TTC549 (cell line): ENCODE data around the gene FGF8.

Experiments
- FAIRE-seq: peaks from 2 replicates; lab custom pipeline; 2012; peaks lifted over from hg19 to GRCh38; lab: Jason Lieb, UNC

FGF8 gene

GRCh38 chr10:101725296-101726114 lies 50.4 kb downstream of the FGF8 start:
- no peak for FAIRE-seq

GRCh38 chr10:101724446-101724845 lies 51.5 kb downstream of the FGF8 start:
- FAIRE-seq, result no peak

- FAIRE-seq, result no peak
Measured at GRCh38 chr10:101723176-101723575, 52.7 kb downstream of the FGF8 start.

GRCh38 chr10:101721806-101722205 lies 54.1 kb downstream of the FGF8 start:
- FAIRE-seq, result no peak

- no peak for FAIRE-seq
Measured at GRCh38 chr10:101720606-101721230, 55.2 kb downstream of the FGF8 start.
